ENCODE data around the gene TEX52. TPM values are rescaled to one million over a fixed set of nuclear protein-coding genes. Genes with fewer than 3 reads are reported as not detected.
A peak's percentile ranks its signal among the peaks of the same experiment; 100 is the strongest.
"Not testable (repeated sequence)": the region's sequence is repeated elsewhere in the genome, so short reads cannot be mapped to it uniquely, and the experiment has no call there.

Gene TEX52
- total RNA-seq, 2 experiments from 2014 or later, result not detected

DNA sequence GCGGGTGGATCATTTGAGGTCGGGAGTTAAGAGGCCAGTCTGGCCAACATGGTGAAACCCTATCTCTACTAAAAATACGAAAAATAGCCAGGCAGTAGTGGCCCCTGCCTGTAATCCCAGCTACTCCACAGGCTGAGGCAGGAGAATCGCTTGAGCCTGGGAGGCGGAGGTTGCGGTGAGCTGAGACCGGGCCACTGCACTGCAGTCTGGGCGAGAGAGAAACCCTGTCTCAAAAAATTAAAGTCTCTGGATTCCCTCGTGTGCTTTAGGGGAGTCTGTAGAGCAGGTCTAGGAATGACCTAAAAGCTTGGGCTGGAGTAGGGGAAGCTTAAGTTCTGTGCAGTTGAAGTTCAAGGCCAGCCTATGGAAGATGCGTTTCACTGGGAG lies 33.2 kb upstream of the TEX52 start:
- H3K36me3 Mint-ChIP-seq (ENCODE audit: low read depth), result peaks cover 20% of the 10 kb centered on the region
- intact Hi-C loops (cut with micrococcal nuclease), result loop anchor here (1.0 to 5.0 kb wide), 6 partner anchors 13 to 198 kb away; partner anchors contain the start of genes FKBP4, FOXM1, ITFG2 and RHNO1
- no peaks in the 10 kb centered on the region for H3K27me3 Mint-ChIP-seq (ENCODE audit: low read depth)
- H3K4me1 Mint-ChIP-seq (ENCODE audit: low read depth), result peaks cover 32% of the 10 kb centered on the region
- H3K4me3 Mint-ChIP-seq, result peak overlapping the region; percentile 85
- CTCF ChIA-PET, result no interaction called here
- H3K27ac Mint-ChIP-seq, result peak overlapping the region; percentile 78
- H3K9me3 Mint-ChIP-seq, result no peaks in the 10 kb centered on the region
- DNase-seq, result no peak

- intact Hi-C loops (cut with micrococcal nuclease), result no loop called here
- H3K36me3 Mint-ChIP-seq (ENCODE audit: low read depth), result peaks cover 27% of the 10 kb centered on the region
Measured at GRCh38 chr12:2886768-2887450, 30.1 kb upstream of the TEX52 start.

DNA sequence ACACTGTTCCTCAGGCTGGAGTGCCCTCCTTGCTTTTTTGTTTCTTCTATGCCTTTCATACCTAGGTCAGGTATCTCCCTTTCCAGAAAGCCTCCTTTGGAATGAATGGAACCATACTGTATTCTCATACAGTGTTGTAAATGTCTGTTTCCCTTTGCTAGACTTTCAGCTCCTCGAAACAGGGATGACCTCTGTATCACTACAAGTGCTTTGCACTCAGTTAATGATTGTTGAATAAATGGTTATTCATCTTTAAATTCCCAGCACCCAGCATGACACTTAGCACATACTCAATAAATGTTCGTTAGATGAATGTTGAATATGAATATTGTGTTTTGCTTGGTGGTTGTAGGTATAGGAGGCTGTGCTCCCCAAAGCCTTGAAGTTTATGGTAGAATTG lies 28.0 kb upstream of the TEX52 start:
- no peaks in the 10 kb centered on the region for H3K9me3 Mint-ChIP-seq
- DNase-seq, result no peak
- peaks cover 32% of the 10 kb centered on the region for H3K36me3 Mint-ChIP-seq (ENCODE audit: low read depth)
- intact Hi-C loops (cut with micrococcal nuclease), result no loop called here
- H3K27me3 Mint-ChIP-seq (ENCODE audit: low read depth), result no peaks in the 10 kb centered on the region
- no peak overlapping the region for H3K4me3 Mint-ChIP-seq
- peaks cover 19% of the 10 kb centered on the region for H3K4me1 Mint-ChIP-seq (ENCODE audit: low read depth)
- CTCF ChIA-PET, result interaction anchor here (0.7 to 1.3 kb wide), 5 partner anchors 32 to 736 kb away, joined by 3 to 5 read pairs (median 4); no protein-coding TSS in a partner anchor
- H3K27ac Mint-ChIP-seq, result no peak overlapping the region

More at GRCh38 chr12:2886768-2887450, 30.1 kb upstream of the TEX52 start:
- Mint-ChIP-seq H3K9me3 (no peaks in the 10 kb centered on the region), H3K27me3 (ENCODE audit: low read depth) (no peaks in the 10 kb centered on the region), H3K4me3 (no peak overlapping the region), H3K27ac (no peak overlapping the region), H3K4me1 (ENCODE audit: low read depth) (peaks cover 26% of the 10 kb centered on the region)
- CTCF ChIA-PET, result interaction anchor here (0.6 to 1.3 kb wide), 2 partner anchors 8 to 33 kb away, joined by 4 to 7 read pairs; no protein-coding TSS in a partner anchor
- no peak for DNase-seq

GRCh38 chr12:2879853-2880252 lies 23.0 kb upstream of the TEX52 start:
- Mint-ChIP-seq H3K4me1 (ENCODE audit: low read depth) (peaks cover 32% of the 10 kb centered on the region), H3K27me3 (ENCODE audit: low read depth) (no peaks in the 10 kb centered on the region), H3K36me3 (ENCODE audit: low read depth) (peaks cover 33% of the 10 kb centered on the region), H3K27ac (peak overlapping the region; percentile 73), H3K4me3 (no peak overlapping the region), H3K9me3 (no peaks in the 10 kb centered on the region)
- CTCF ChIA-PET, result interaction anchor here (0.6 to 2.3 kb wide), 5 partner anchors 8 to 244 kb away, joined by 3 to 12 read pairs (median 4); partner anchors contain the start of gene TULP3
- intact Hi-C loops (cut with micrococcal nuclease), result loop anchor here (5.0 kb wide), 2 partner anchors 83 to 188 kb away; no protein-coding TSS in a partner anchor
- peak; percentile 34 for DNase-seq

DNA sequence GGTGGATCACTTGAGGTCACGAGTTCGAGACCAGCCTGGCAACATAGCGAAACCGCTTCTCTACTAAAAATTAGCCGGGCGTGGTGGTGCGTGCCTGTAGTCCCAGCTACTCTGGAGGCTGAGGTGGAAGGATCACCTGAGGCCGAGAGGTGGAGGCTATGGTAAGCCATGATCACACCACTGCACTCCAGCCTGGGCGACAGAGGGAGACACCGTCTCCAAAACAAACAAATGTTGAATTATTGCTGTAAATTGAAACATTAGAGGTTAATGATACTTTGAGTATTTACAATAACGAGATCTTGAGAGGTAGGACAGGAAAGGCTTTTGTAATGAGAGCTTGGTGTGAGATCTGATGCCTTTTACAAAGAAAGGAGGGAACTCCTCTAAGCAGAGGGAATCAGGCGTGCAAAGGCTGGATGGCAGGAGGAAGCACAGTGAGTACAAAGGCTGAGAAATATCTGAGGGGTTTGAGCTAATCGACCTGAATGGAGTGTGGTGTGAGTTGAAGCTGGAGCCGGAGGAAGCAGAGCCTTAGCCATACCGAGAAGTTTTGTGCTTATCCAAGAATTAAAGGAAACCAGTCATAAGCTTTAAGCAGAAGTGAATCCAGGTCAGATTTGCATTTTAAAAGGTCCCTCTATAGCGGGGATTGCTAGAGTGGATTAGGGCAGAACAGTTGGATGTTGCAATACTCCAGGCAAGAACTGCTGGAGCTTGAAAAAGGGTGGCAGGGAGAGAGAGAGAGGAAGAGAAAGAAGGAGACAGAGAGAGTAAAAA lies 21.3 kb upstream of the TEX52 start:
- H3K4me1 Mint-ChIP-seq (ENCODE audit: low read depth), result peaks cover 30% of the 10 kb centered on the region
- peak overlapping the region; percentile 95 for H3K4me3 Mint-ChIP-seq
- intact Hi-C loops (cut with micrococcal nuclease), result loop anchor here (1.0 to 5.0 kb wide), 4 partner anchors 12 to 186 kb away; partner anchors contain the start of genes ITFG2 and TULP3
- H3K9me3 Mint-ChIP-seq, result no peaks in the 10 kb centered on the region
- H3K36me3 Mint-ChIP-seq (ENCODE audit: low read depth), result peaks cover 34% of the 10 kb centered on the region
- CTCF ChIA-PET, result interaction anchor here (0.6 to 2.3 kb wide), 2 partner anchors 9 to 187 kb away, joined by 3 to 7 read pairs; no protein-coding TSS in a partner anchor
- peak overlapping the region; percentile 94 for H3K27ac Mint-ChIP-seq
- H3K27me3 Mint-ChIP-seq (ENCODE audit: low read depth), result no peaks in the 10 kb centered on the region
- peak; percentile 15 for DNase-seq

DNA sequence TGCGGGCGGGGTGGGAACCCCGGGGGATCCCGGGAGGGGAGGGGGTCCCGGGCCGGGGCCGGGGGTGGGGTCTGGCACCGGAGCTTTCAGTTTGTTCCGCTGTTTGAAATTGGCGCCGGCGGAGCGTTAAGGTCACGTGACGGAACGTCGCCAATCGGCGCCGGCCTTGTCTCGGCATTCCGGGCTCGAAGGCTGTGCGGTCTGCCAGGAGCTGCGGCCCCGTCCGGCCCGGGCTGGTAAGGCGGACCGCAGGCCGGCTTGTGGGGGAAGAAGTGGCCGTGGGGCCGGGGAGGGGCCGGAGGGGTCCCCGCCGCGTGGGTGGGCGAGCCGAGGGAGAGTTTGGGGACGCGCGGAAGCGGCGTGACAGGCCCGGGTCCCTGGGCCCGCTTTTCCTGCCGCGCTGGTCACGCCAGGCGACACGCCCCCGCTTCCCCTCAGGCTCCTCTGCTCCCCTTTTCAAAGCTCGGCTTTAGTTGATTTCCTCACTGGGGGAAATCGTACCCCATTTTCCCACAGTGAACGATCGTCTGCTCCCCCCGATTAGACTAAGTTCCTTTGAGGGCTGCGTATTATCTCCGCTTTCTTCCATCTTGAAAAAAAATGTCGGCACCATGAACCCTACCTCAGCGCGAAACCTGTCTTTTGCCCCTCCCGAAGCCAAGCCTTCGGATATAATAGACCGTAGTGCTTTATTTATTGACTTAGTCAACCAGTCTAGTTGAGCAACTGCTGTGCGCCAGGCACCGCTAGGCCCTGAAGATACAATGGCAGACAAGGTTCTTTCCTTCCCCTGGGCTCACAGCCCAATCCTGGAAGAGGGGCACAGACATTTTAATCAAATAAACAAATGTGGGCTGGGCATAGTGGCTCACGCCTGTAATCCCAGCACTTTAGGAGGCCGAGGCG lies 20.5 kb upstream of the TEX52 start, which contains the start of the genes FOXM1 and RHNO1:
TSS of gene FOXM1 (minus strand) at position 128 of the 906 bp plus-strand sequence. CDS start 2,696 bp downstream, outside the sequence.
TSS of gene RHNO1 (plus strand) at position 177 of the 906 bp plus-strand sequence. CDS start 8,144 bp downstream, outside the sequence.
- Mint-ChIP-seq H3K4me1 (ENCODE audit: low read depth) (peaks cover 30% of the 10 kb centered on the region), H3K27me3 (ENCODE audit: low read depth) (no peaks in the 10 kb centered on the region), H3K36me3 (ENCODE audit: low read depth) (peaks cover 34% of the 10 kb centered on the region), H3K9me3 (no peaks in the 10 kb centered on the region), H3K4me3 (peak within 1 kb of the TSS; percentile 95), H3K27ac (peak within 1 kb of the TSS; percentile 94)
- CTCF ChIA-PET, result interaction anchor here (0.7 kb wide), 1 partner anchor 102 kb away, joined by 3 read pairs; no protein-coding TSS in a partner anchor
- DNase-seq, result peak; percentile 89
- intact Hi-C loops (cut with micrococcal nuclease), result loop anchor here (1.0 to 5.0 kb wide), 4 partner anchors 13 to 185 kb away; partner anchors contain the start of genes ITFG2 and TULP3

DNA sequence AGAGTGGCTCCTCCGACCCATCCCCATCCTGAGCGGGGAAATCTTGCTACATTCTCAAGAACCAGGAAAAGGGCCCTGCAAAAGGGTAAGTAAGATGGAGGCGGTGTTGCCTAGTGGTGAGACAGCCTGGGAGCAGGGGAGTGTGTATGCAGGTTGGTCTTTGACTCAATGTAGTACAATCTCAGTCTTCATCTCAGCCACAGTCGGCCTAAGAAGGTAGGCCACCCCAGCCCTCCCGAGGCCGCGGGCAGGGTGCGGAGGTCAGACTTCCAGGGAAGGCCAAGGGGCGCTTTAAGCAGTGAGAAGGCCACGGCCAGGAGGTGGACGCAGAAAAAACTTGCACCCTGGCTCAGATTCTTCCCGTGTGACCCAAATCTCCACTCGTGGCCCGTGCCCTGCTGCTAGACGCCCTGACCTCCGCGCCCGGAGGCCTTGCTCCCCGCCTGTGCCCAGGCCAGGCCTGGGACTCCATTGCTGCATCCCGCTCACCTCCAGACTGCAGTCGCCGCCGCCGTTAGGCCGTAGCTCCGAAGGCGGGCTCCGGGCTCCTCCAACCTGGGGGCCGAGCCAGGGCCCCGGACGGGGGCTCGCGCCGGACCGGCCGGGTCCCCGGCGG lies 19.7 kb upstream of the TEX52 start:
- peak; percentile 53 for DNase-seq
- peak overlapping the region; percentile 89 for H3K4me3 Mint-ChIP-seq
- intact Hi-C loops (cut with micrococcal nuclease), result loop anchor here (1.0 to 5.0 kb wide), 4 partner anchors 14 to 184 kb away; partner anchors contain the start of genes ITFG2 and TULP3
- no peaks in the 10 kb centered on the region for H3K9me3 Mint-ChIP-seq
- no peaks in the 10 kb centered on the region for H3K27me3 Mint-ChIP-seq (ENCODE audit: low read depth)
- H3K27ac Mint-ChIP-seq, result peak overlapping the region; percentile 87
- peaks cover 27% of the 10 kb centered on the region for H3K4me1 Mint-ChIP-seq (ENCODE audit: low read depth)
- peaks cover 36% of the 10 kb centered on the region for H3K36me3 Mint-ChIP-seq (ENCODE audit: low read depth)
- CTCF ChIA-PET, result no interaction called here

- H3K36me3 Mint-ChIP-seq (ENCODE audit: low read depth), result peaks cover 56% of the 10 kb centered on the region
- H3K4me3 Mint-ChIP-seq; DNase-seq; H3K27me3 Mint-ChIP-seq (ENCODE audit: low read depth); H3K27ac Mint-ChIP-seq; H3K9me3 Mint-ChIP-seq; H3K4me1 Mint-ChIP-seq (ENCODE audit: low read depth): not testable (repeated sequence)
- CTCF ChIA-PET, result interaction anchor here (0.6 to 1.9 kb wide), 2 partner anchors 14 to 74 kb away, joined by 3 to 5 read pairs; no protein-coding TSS in a partner anchor
- intact Hi-C loops (cut with micrococcal nuclease), result loop anchor here (5.0 kb wide), 1 partner anchor 88 kb away; the partner anchor contains the start of gene TEAD4
Measured at GRCh38 chr12:2868986-2869632, 12.3 kb upstream of the TEX52 start.

DNA sequence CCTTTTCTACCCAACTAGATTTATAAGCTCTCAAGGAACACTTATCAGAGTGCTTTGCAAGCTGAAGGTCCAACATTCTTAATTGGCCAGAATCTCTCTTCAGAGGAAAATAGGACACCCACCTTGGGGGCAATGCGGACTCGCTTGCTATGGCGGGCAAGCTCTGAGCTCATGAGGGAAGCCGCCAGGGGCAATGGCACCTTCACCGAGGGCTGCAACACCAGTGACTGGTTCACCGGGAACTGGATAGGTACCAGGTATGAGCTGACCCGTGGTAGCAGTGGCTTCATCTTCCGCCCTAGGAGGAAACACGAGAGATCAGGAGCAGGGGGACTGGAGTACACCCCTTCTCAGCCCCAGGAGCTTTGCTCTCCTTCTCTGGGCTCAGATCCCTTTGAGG lies 7.4 kb upstream of the TEX52 start:
- Mint-ChIP-seq H3K4me1 (ENCODE audit: low read depth) (peaks cover 9% of the 10 kb centered on the region), H3K4me3 (no peak overlapping the region), H3K9me3 (no peaks in the 10 kb centered on the region), H3K36me3 (ENCODE audit: low read depth) (peaks cover 70% of the 10 kb centered on the region), H3K27ac (no peak overlapping the region), H3K27me3 (ENCODE audit: low read depth) (no peaks in the 10 kb centered on the region)
- DNase-seq, result no peak
- CTCF ChIA-PET, result interaction anchor here (0.6 to 1.4 kb wide), 5 partner anchors 10 to 273 kb away, joined by 3 to 4 read pairs (median 3); no protein-coding TSS in a partner anchor
- intact Hi-C loops (cut with micrococcal nuclease), result no loop called here

GRCh38 chr12:2863402-2863801 lies 6.6 kb upstream of the TEX52 start:
- DNase-seq; H3K27ac Mint-ChIP-seq; H3K9me3 Mint-ChIP-seq; H3K4me3 Mint-ChIP-seq; intact Hi-C loops (cut with micrococcal nuclease); H3K27me3 Mint-ChIP-seq (ENCODE audit: low read depth); H3K4me1 Mint-ChIP-seq (ENCODE audit: low read depth): not testable (repeated sequence)
- CTCF ChIA-PET, result interaction anchor here (1.0 to 1.6 kb wide), 4 partner anchors 50 to 274 kb away, joined by 3 to 5 read pairs (median 4); no protein-coding TSS in a partner anchor
- peaks cover 68% of the 10 kb centered on the region for H3K36me3 Mint-ChIP-seq (ENCODE audit: low read depth)

All from activated naive CD4-positive, alpha-beta T cell treated with anti-CD3 and anti-CD28 coated beads for 36 hours (primary cell).